Measurements from ENCODE around the gene RUNX3. TPM values are rescaled to one million over a fixed set of nuclear protein-coding genes. Genes with fewer than 3 reads are reported as not detected.

Gene RUNX3
- total RNA-seq, 6 experiments from 2014 or later, result 0.46 to 3.1 (median 0.84) TPM

- no peak for TF ChIP-seq POLR2A (IDR thresholded peaks at IDR 0.05)
- no peak for TF ChIP-seq CTCF (IDR thresholded peaks at IDR 0.05)
- no peaks in the 10 kb centered on the region for H3K36me3 ChIP-seq
- no peak for ATAC-seq
- 97% methylated on average over 6 of the region's 11 CpGs for WGBS (ENCODE audit: insufficient coverage, low coverage, low lambda C conversion rate, missing lambda C conversion rate)
- no peaks in the 10 kb centered on the region for H3K9me3 ChIP-seq
- no peak for DNase-seq
- H3K4me3 ChIP-seq, result no peak overlapping the region
- H3K4me1 ChIP-seq, result peaks cover 0 to 10% (median 2%) of the 10 kb centered on the region in 4 donors
- intact Hi-C loops (cut with DNase I), result loop anchor here in 1 of 2 donors (10.0 kb wide), 1 partner anchor 88 kb away; no protein-coding TSS in a partner anchor
- no peak overlapping the region for H3K27ac ChIP-seq
- H3K27me3 ChIP-seq, result peaks cover 0 to 10% of the 10 kb centered on the region in 2 donors
These were observed 6.6 kb upstream of the RUNX3 start for GRCh38 chr1:24936684-24937083.

- H3K27ac ChIP-seq, result no peak overlapping the region
- ATAC-seq (no peak), DNase-seq (no peak)
- TF ChIP-seq POLR2A (IDR thresholded peaks at IDR 0.05) (no peak), CTCF (IDR thresholded peaks at IDR 0.05) (no peak)
- WGBS (ENCODE audit: insufficient coverage, low coverage, low lambda C conversion rate, missing lambda C conversion rate), result 61% methylated on average over 10 of the region's 13 CpGs
- no peak overlapping the region for H3K4me3 ChIP-seq
- H3K9me3 ChIP-seq, result no peaks in the 10 kb centered on the region
- intact Hi-C loops (cut with DNase I), result loop anchor here in 1 of 2 donors (10.0 kb wide), 1 partner anchor 89 kb away; no protein-coding TSS in a partner anchor
- H3K27me3 ChIP-seq, result peaks cover 0 to 19% of the 10 kb centered on the region in 2 donors
- H3K36me3 ChIP-seq, result no peaks in the 10 kb centered on the region
- H3K4me1 ChIP-seq, result peaks cover 0 to 12% (median 6%) of the 10 kb centered on the region in 4 donors
These were observed 5.8 kb upstream of the RUNX3 start for GRCh38 chr1:24935615-24936484.

GRCh38 chr1:24935196-24935526 lies 5.1 kb upstream of the RUNX3 start:
- 40% methylated on average over 1 of the region's 11 CpGs for WGBS (ENCODE audit: insufficient coverage, low coverage, low lambda C conversion rate, missing lambda C conversion rate)
- intact Hi-C loops (cut with DNase I), result loop anchor here in 1 of 2 donors (10.0 kb wide), 1 partner anchor 90 kb away; no protein-coding TSS in a partner anchor
- no peak for DNase-seq

More at GRCh38 chr1:24935196-24935526, 5.1 kb upstream of the RUNX3 start:
- no peak for ATAC-seq
- Histone ChIP-seq H3K4me3 (no peak overlapping the region), H3K27ac (no peak overlapping the region), H3K36me3 (no peaks in the 10 kb centered on the region), H3K9me3 (no peaks in the 10 kb centered on the region), H3K4me1 (peaks cover 0 to 12% (median 6%) of the 10 kb centered on the region in 4 donors), H3K27me3 (peaks cover 5 to 25% of the 10 kb centered on the region in 2 donors)
- TF ChIP-seq CTCF (IDR thresholded peaks at IDR 0.05) (no peak), POLR2A (IDR thresholded peaks at IDR 0.05) (no peak)
